Stimulated activated naive CD8-positive, alpha-beta T cell treated with anti-CD3 and anti-CD28 coated beads, Interleukin-15, Interleukin-2, amounts not matched to agents 100 U/mL and 50 U/mL, for 24 hours (primary cell): Measurements from ENCODE around the gene RPS5.
"Not testable (repeated sequence)": the region's sequence is repeated elsewhere in the genome, so short reads cannot be mapped to it uniquely, and the experiment has no call there.

Experiments
- ATAC-seq: fragments of 150-1000 bp; cut with Tn5 transposase; one replicate; pipeline ENCODE4 v1.10.0; 2021
- DNase-seq: peaks from one replicate; pipeline ENCODE4 v3.0.0; 2021

Gene RPS5

DNA sequence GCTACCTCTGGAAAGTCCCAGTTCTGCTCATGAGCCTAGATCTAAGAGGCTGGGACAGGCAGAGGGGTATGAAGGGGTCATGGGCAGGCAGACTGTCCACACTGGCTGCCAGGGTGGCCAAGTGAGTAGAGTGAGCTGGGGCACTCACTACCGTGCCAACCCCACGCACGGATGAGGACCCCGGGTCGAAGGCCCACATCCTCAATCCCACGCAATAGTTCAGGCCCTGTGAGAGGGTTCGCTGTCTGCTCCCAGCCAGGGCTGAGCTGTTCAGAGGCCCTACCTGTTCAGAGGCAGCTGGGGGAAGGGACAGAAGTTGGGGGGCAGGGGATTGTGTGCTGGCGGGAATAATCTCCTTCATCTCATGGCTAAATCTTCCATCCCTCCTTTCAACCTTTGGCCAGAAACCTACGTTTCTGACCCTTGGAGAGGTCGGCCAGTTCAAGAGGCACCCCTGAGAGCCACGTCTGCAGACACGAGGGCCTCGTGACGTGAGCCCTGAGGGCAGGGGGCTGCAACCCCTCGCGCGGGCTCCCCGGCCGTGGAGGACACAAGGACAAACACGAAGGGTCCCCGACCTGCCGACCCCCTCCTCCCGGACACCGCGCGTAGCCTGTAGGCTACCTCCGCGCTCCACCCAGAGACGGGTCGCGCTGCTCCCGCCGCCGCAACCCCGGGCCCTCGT lies 1.0 kb upstream of the RPS5 start:
- peak; percentile 51 for DNase-seq
- ATAC-seq, result no peak

- ATAC-seq, result no peak
- no peak for DNase-seq
Observed at GRCh38 chr19:58387338-58388174, 487 bp downstream of the RPS5 start.

- DNase-seq, result no peak
- no peak for ATAC-seq
Observed at GRCh38 chr19:58388175-58388526, 1.1 kb downstream of the RPS5 start.

- DNase-seq, result no peak
Observed at GRCh38 chr19:58392945-58393724, 6.1 kb downstream of the RPS5 start.

DNA sequence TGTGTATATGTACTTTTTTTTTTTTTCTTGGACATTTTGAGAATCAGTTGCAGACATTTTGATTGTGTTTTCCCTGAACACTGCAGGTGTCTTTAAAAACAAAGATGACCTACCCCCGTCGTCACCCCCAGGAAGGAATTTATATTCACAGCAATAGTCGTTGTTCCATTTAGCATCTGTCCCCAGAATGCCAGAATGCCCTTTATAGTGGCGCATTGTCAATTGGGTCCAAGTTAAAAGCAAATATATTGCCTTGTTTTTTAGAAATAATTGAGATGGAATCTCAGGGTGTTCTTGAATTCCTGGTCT lies 6.6 kb downstream of the RPS5 start:
- DNase-seq (no peak), ATAC-seq (no peak)

More at GRCh38 chr19:58392945-58393724, 6.1 kb downstream of the RPS5 start:
- no peak for ATAC-seq

GRCh38 chr19:58394821-58395219 lies 7.8 kb downstream of the RPS5 start:
- ATAC-seq, result peak; percentile 2
- no peak for DNase-seq

DNA sequence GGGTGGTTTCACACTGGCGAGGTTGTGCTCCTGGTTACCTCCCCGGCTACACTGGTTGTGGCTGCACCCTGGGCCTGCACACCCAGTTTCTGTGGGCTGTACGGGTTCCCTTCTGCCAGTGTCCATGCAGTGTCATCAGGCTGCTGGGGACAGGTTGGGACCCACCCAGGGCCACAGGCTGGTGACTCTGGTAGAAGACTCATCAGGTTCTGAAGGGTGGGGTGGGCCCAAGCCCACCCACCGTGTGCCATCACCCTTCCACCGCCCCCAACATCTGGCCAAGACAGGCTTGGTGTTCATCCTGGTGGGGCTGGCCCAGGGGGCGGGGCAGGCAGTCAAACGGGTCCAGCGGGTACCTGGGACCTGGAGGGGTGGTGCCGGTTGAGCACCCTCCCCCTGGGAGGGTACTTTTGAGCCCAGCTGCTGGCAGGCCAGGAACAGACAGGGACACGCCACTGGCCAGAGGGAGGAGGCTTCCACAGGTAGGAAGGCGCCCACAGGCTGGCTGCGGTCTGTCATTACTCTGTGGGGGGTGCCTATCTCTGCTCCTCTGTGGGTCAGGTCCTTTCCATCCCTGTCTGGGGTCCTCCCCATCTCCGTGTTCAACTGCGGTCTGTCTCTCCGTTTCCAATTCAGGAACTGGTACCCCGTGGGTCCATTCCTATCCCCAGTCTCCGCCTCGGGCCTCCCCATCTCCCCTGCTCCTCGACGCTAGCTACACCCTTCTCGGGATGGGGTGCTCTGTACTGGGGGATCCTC lies 8.3 kb downstream of the RPS5 start, which contains the start of gene RNF225:
Gene RNF225 (plus strand): TSS at position 437 of the 759 bp plus-strand sequence. CDS start 434 bp downstream, outside the sequence.
- ATAC-seq (peak; percentile 44), DNase-seq (no peak)

DNA sequence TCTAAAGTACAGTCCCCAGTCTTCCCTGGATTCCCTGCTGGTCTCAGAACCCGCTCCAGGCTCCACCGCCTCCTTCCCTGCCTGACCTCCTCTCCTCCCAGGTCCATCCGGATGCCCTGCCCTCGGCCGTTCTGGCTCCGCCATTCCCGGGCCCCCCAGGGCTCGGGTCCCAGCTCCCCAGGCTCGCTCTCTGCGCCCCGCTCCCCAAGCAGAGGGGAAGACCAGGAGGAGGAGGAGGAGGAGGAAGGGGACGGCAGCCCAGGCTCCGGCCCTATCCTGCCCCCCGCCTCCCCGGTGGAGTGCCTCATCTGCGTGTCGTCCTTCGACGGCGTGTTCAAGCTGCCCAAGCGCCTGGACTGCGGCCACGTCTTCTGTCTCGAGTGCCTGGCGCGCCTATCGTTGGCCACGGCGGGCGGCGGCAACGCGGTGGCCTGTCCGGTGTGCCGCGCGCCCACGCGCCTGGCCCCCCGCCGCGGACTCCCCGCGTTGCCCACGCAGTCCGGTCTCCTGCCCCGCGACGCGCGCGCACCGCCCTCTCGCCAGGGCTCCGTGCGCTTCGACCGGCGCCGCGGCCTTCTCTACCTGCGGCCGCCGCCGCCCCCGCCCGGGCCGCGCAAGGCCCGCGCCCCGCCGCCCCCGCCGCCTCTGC lies 9.0 kb downstream of the RPS5 start:
- ATAC-seq (no peak), DNase-seq (no peak)

DNA sequence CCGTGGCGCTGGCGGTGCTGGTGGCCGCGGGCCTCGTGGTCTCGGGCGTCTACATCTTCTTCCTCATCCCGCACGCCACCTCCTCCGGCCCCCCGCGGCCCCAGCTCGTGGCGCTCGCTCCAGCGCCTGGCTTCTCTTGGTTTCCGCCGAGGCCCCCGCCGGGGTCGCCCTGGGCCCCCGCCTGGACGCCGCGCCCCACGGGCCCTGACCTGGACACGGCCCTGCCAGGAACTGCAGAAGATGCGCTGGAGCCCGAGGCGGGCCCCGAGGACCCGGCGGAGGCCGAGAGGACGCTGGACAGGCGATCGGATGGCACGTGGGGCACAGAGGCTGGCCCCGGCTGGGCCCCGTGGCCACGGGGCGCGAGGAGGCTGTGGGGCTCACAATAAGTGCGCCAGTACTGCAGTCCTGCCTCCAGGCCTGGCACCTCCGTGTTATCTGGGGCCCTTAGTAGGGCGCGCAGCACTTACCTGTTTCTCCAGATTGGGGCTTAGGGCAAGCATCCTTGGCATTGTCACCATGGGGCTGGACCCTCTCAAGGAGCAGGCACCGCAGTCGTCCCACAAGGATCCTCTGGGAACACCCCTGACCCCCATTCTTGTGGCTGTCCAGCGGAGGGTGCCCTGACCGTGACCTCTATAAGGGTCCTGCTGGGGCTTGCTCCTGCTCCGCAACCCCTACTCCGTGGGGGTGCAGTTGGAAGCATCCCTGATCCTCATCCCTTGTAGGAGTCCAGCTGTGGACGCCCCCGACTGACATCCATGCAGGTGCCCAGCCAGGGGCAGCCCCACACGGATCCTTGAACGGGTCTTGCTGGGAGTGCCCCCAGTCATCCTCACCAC lies 9.8 kb downstream of the RPS5 start:
- no peak for ATAC-seq

GRCh38 chr19:58397533-58398037 lies 10.5 kb downstream of the RPS5 start:
- ATAC-seq, result no peak
- DNase-seq, result no peak

More for the DNA sequence above, 9.8 kb downstream of the RPS5 start:
- no peak for DNase-seq

- ATAC-seq, result no peak
- no peak for DNase-seq
Observed at GRCh38 chr19:58398087-58398486, 11.0 kb downstream of the RPS5 start.

- DNase-seq, result no peak
- no peak for ATAC-seq
Observed at GRCh38 chr19:58398545-58398944, 11.5 kb downstream of the RPS5 start.

- no peak for DNase-seq
- no peak for ATAC-seq
Observed at GRCh38 chr19:58399903-58400302, 12.8 kb downstream of the RPS5 start.

DNA sequence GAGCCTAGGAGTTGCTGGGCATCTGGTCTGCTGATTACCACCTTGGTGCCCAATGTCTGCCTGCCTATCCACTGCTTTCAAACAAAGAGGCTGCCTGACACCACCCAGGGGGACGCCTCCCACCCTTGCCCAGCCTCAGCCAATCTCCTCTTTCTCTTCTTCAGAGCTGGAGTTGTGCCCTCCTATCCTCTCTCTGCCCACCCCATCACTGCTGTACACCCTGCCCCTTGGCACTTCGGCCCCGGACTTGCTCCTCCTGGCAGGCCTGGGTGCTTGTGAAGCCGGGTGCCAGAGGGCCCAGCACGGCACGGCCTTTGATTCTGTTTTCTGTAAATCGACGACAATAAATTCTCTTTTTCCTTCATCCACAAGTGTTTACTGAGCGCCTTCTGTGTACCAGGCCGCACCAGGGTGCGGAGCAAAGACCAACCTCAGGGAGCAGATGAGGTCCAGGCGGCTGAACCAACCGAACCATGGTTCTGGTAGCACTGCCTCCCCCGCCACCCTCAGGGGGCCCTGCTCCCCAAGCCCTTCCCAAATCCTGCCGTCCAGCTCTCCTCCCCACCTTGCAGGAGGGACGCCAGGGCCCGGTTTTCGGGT lies 13.3 kb downstream of the RPS5 start:
- ATAC-seq (no peak), DNase-seq (no peak)

- DNase-seq, result peak; percentile 99
- peak; percentile 96 for ATAC-seq
Observed at GRCh38 chr19:58400916-58401839, 14.1 kb downstream of the RPS5 start.

- ATAC-seq (no peak), DNase-seq (no peak)
Observed at GRCh38 chr19:58401840-58402421, 14.9 kb downstream of the RPS5 start.

DNA sequence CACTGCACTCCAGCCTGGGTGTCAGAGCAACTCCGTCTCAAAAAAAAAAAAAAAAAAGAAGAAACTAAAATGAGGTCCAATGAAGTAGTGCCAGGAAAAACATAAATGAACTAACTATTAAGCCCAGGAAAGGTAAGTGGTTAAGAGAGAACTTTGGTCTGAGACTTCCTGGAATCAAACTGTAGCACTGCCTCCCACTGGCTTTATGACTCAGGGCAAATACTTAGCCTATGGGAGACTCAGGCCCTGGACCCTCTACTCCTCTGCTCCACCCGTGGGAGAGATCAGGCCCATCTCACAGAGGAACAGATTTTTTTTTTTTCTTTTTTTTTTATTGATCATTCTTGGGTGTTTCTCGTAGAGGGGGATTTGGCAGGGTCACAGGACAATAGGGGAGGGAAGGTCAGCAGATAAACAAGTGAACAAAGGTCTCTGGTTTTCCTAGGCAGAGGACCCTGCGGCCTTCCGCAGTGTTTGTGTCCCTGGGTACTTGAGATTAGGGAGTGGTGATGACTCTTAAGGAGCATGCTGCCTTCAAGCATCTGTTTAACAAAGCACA lies 16.9 kb downstream of the RPS5 start:
- ATAC-seq, DNase-seq: not testable (repeated sequence)
